Trophoblast cell (in vitro differentiated cells and primary cell): Measurements from ENCODE around the gene MST1R.

Source experiments
- DNase-seq, 2 donors: peaks; one replicate each; pipeline ENCODE4 v3.0.0-alpha.2; 2016
- H2AFZ ChIP-seq: 2 replicates; pipeline ENCODE4 v1.6.1; 2013; ENCODE audit warnings: low read length, moderate library complexity, mild to moderate bottlenecking; ENCODE audit not compliant: insufficient read depth, poor library complexity
- H2AK5ac ChIP-seq: 2 replicates; pipeline ENCODE4 v1.6.1; 2013; ENCODE audit warnings: mild to moderate bottlenecking, low read length
- H2BK120ac ChIP-seq: 2 replicates; pipeline ENCODE4 v1.6.1; 2013; ENCODE audit warnings: low read length, mild to moderate bottlenecking, moderate library complexity; ENCODE audit not compliant: insufficient read depth, poor library complexity
- H2BK12ac ChIP-seq: 2 replicates; pipeline ENCODE4 v1.6.1; 2013; ENCODE audit warnings: mild to moderate bottlenecking, low read length, moderate library complexity
- H2BK5ac ChIP-seq: 2 replicates; pipeline ENCODE4 v1.6.1; 2013; ENCODE audit warnings: low read length, low read depth, moderate library complexity, mild to moderate bottlenecking; ENCODE audit not compliant: poor library complexity
- H3K14ac ChIP-seq: 2 replicates; pipeline ENCODE4 v1.6.1; 2013; ENCODE audit warnings: mild to moderate bottlenecking, low read length
- H3K18ac ChIP-seq: 2 replicates; pipeline ENCODE4 v1.6.1; 2013; ENCODE audit warnings: mild to moderate bottlenecking, low read length
- H3K23ac ChIP-seq: 2 replicates; pipeline ENCODE4 v1.6.1; 2013; ENCODE audit warnings: low read length
- H3K27ac ChIP-seq: 2 replicates; pipeline ENCODE4 v1.5.1; 2013; ENCODE audit warnings: low read depth, mild to moderate bottlenecking, inconsistent platforms, low read length, moderate library complexity
- H3K27me3 ChIP-seq: 2 replicates; pipeline ENCODE4 v1.6.1; 2013; ENCODE audit warnings: inconsistent platforms, mild to moderate bottlenecking, low read length, moderate library complexity; ENCODE audit not compliant: insufficient read depth
- H3K36me3 ChIP-seq, 2 experiments: 1 replicate in 1 of 2; 2 replicates in 1 of 2; pipeline ENCODE4 v1.6.1; 2013; ENCODE audit warnings: low read length in 2 of 2, mild to moderate bottlenecking in 2 of 2, moderate library complexity in 1 of 2; ENCODE audit not compliant: insufficient read depth in 2 of 2, control insufficient read depth in 1 of 2
- H3K4ac ChIP-seq: 2 replicates; pipeline ENCODE4 v1.6.1; 2013; ENCODE audit warnings: low read depth, mild to moderate bottlenecking, low read length, moderate library complexity
- H3K4me1 ChIP-seq, 2 experiments: 1 replicate in 1 of 2; 2 replicates in 1 of 2; pipeline ENCODE4 v1.6.1; 2013; ENCODE audit warnings: low read length in 2 of 2, mild to moderate bottlenecking in 2 of 2, moderate library complexity in 1 of 2; ENCODE audit not compliant: insufficient read depth in 2 of 2, control insufficient read depth in 1 of 2
- H3K4me2 ChIP-seq: 2 replicates; pipeline ENCODE4 v1.6.1; 2013; ENCODE audit warnings: inconsistent platforms, mild to moderate bottlenecking, low read length, moderate library complexity
- H3K4me3 ChIP-seq: 2 replicates; pipeline ENCODE4 v1.5.1; 2013; ENCODE audit warnings: mild to moderate bottlenecking, low read depth, low read length, inconsistent platforms
- H3K79me1 ChIP-seq: one replicate; pipeline ENCODE4 v1.6.1; 2013; ENCODE audit warnings: low read length
- H3K79me2 ChIP-seq: 2 replicates; pipeline ENCODE4 v1.6.1; 2013; ENCODE audit warnings: low read length, mild to moderate bottlenecking; ENCODE audit not compliant: control insufficient read depth, insufficient read depth, poor library complexity
- H3K9ac ChIP-seq: 2 replicates; pipeline ENCODE4 v1.6.1; 2013; ENCODE audit warnings: mild to moderate bottlenecking, low read length
- H3K9me3 ChIP-seq: 2 replicates; pipeline ENCODE4 v1.6.1; 2013; ENCODE audit warnings: low read depth, mild to moderate bottlenecking, control low read depth, inconsistent platforms, low read length; ENCODE audit not compliant: insufficient read depth
- H4K12ac ChIP-seq: 2 replicates; pipeline ENCODE4 v1.6.1; 2013; ENCODE audit warnings: low read depth, mild to moderate bottlenecking, low read length, moderate library complexity
- H4K8ac ChIP-seq: 2 replicates; pipeline ENCODE4 v1.6.1; 2013; ENCODE audit warnings: low read depth, mild to moderate bottlenecking, low read length, moderate library complexity
- H4K91ac ChIP-seq: one replicate; pipeline ENCODE4 v1.6.1; 2013; ENCODE audit warnings: low read depth, mild to moderate bottlenecking, low read length, moderate library complexity
- whole genome bisulfite sequencing: extraction: QIAGEN DNeasy Blood & Tissue Kit; methylation state at CpG from one replicate; pipeline ENCODE4 v1.1.7; 2013; ENCODE audit warnings: missing lambda C conversion rate; ENCODE audit not compliant: insufficient read length, insufficient coverage; ENCODE audit errors: extremely low coverage; 5-methylcytosine and 5-hydroxymethylcytosine counted together

Gene MST1R

GRCh38 chr3:49869525-49870126 lies 34.0 kb downstream of the MST1R start, which contains the start of gene CAMKV:
CAMKV (minus strand) TSS chr3:49869906; CDS start chr3:49862388, 7,518 bp downstream.
- Histone ChIP-seq H3K14ac (no peak within 1 kb of the TSS), H3K79me1 (no peaks in the 10 kb centered on the region), H2BK12ac (no peak within 1 kb of the TSS), H2BK120ac (no peak within 1 kb of the TSS), H3K9me3 (peaks cover 3% of the 10 kb centered on the region), H3K4me1 (peaks cover 4 to 6% of the 10 kb centered on the region in 2 experiments), H3K27me3 (peaks cover 27% of the 10 kb centered on the region), H4K8ac (no peak within 1 kb of the TSS), H3K79me2 (no peaks in the 10 kb centered on the region), H3K9ac (no peak within 1 kb of the TSS), H3K27ac (no peak within 1 kb of the TSS), H3K4me3 (no peak within 1 kb of the TSS), H2AFZ (no peak within 1 kb of the TSS), H3K4ac (no peak within 1 kb of the TSS), H3K18ac (no peak within 1 kb of the TSS), H4K12ac (no peak within 1 kb of the TSS), H2BK5ac (no peak within 1 kb of the TSS), H3K36me3 (no peaks in the 10 kb centered on the region), H3K4me2 (peak within 1 kb of the TSS; percentile 52), H2AK5ac (no peak within 1 kb of the TSS), H3K23ac (no peak within 1 kb of the TSS), H4K91ac (no peak within 1 kb of the TSS)
- no peak for DNase-seq
- WGBS, result no CpG with 5 or more reads among the region's 59 CpGs

DNA sequence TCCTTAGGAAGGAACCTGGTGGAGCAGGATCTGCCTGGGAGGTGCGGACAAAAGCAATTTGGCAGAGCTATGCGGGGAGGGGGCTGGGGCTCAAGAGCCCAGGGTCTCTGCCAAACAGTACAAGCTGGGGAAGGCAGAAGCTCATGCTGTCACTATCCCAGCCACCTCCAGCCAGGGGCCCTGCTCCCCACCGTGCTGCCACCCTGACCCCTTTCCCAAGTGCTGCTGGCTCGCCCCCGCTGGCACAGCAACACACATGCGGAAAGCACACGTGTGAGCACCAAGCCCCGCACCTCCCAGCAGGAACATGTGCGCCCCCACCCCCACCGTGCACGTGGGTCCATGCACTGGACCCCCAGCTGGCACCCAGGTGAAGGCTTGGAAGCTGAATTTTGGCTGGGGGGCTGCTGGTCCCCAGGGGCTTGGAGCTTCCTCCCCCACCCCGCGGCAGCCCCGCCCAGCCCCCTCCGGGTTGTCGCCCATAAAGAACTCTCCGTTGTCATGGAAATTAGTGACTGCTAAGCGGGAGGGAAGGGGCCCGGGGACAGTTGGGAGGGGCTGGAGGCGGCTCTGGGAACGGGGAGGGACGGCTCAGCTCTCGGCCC lies 34.7 kb downstream of the MST1R start:
- Histone ChIP-seq H2AFZ (no peak overlapping the region), H4K12ac (no peak overlapping the region), H3K4me2 (peak overlapping the region; percentile 52), H2BK120ac (no peak overlapping the region), H2BK12ac (no peak overlapping the region), H3K9ac (no peak overlapping the region), H3K4me1 (peaks cover 4 to 6% of the 10 kb centered on the region in 2 experiments), H3K14ac (no peak overlapping the region), H4K91ac (no peak overlapping the region), H2BK5ac (no peak overlapping the region), H3K9me3 (peaks cover 3% of the 10 kb centered on the region), H3K4me3 (no peak overlapping the region), H3K18ac (no peak overlapping the region), H3K27ac (no peak overlapping the region), H3K23ac (no peak overlapping the region), H2AK5ac (no peak overlapping the region), H3K36me3 (no peaks in the 10 kb centered on the region), H3K79me1 (no peaks in the 10 kb centered on the region), H3K27me3 (peaks cover 27% of the 10 kb centered on the region), H4K8ac (no peak overlapping the region), H3K79me2 (no peaks in the 10 kb centered on the region), H3K4ac (no peak overlapping the region)
- no peak for DNase-seq
- no CpG with 5 or more reads among the region's 23 CpGs for WGBS

- no CpG with 5 or more reads among the region's 7 CpGs for WGBS
- no peak overlapping the region for H4K91ac ChIP-seq
These were observed 35.8 kb downstream of the MST1R start for GRCh38 chr3:49867871-49868321.

GRCh38 chr3:49867400-49867799 lies 36.3 kb downstream of the MST1R start:
- Histone ChIP-seq H4K91ac (no peak overlapping the region), H3K18ac (no peak overlapping the region), H2BK5ac (no peak overlapping the region), H3K79me1 (no peaks in the 10 kb centered on the region), H3K14ac (no peak overlapping the region), H3K4ac (no peak overlapping the region), H2BK12ac (no peak overlapping the region), H3K4me1 (peaks cover 4 to 6% of the 10 kb centered on the region in 2 experiments), H3K27ac (no peak overlapping the region), H4K8ac (no peak overlapping the region), H3K23ac (no peak overlapping the region), H3K9ac (no peak overlapping the region), H3K9me3 (peaks cover 3% of the 10 kb centered on the region), H3K4me3 (no peak overlapping the region), H4K12ac (no peak overlapping the region), H2BK120ac (no peak overlapping the region), H3K27me3 (peaks cover 27% of the 10 kb centered on the region), H3K4me2 (no peak overlapping the region), H3K79me2 (no peaks in the 10 kb centered on the region), H3K36me3 (no peaks in the 10 kb centered on the region), H2AK5ac (no peak overlapping the region), H2AFZ (no peak overlapping the region)
- DNase-seq, result no peak
- WGBS, result no CpG with 5 or more reads among the region's 1 CpG

More at GRCh38 chr3:49867871-49868321, 35.8 kb downstream of the MST1R start:
- Histone ChIP-seq H2AFZ (no peak overlapping the region), H3K4ac (no peak overlapping the region), H3K79me1 (no peaks in the 10 kb centered on the region), H3K27ac (no peak overlapping the region), H3K36me3 (no peaks in the 10 kb centered on the region), H2BK120ac (no peak overlapping the region), H3K18ac (no peak overlapping the region), H2BK12ac (no peak overlapping the region), H3K27me3 (peaks cover 27% of the 10 kb centered on the region), H2AK5ac (no peak overlapping the region), H3K4me1 (peaks cover 4 to 6% of the 10 kb centered on the region in 2 experiments), H3K79me2 (no peaks in the 10 kb centered on the region), H3K14ac (no peak overlapping the region), H3K4me2 (no peak overlapping the region), H3K9ac (no peak overlapping the region), H2BK5ac (no peak overlapping the region), H4K8ac (no peak overlapping the region), H3K9me3 (peaks cover 3% of the 10 kb centered on the region), H4K12ac (no peak overlapping the region), H3K4me3 (no peak overlapping the region), H3K23ac (no peak overlapping the region)
- DNase-seq, result peak in 1 of 2 donors; percentile 25
